H9 (cell line): Measurements from ENCODE around the gene DYNLT4. TPM values are rescaled to one million over a fixed set of nuclear protein-coding genes. Genes with fewer than 3 reads are reported as not detected.
A peak's percentile ranks its signal among the peaks of the same experiment; 100 is the strongest.

ENCODE experiments used
- DNase-seq: peaks from one replicate; pipeline ENCODE4 v3.0.0-alpha.2; 2017
- H2AFZ ChIP-seq: one replicate; pipeline ENCODE4 v1.6.1; 2013; ENCODE audit warnings: mild to moderate bottlenecking, low read length, control low read depth, moderate library complexity
- H2AK5ac ChIP-seq: 2 replicates; pipeline ENCODE4 v1.6.1; 2013; ENCODE audit warnings: low read length, control low read depth, mixed read lengths; ENCODE audit not compliant: insufficient read length
- H2BK120ac ChIP-seq: one replicate; pipeline ENCODE4 v1.6.1; 2013; ENCODE audit warnings: low read depth, mild to moderate bottlenecking, low read length, control low read depth, inconsistent platforms; ENCODE audit not compliant: poor library complexity, severe bottlenecking
- H2BK12ac ChIP-seq: 2 replicates; pipeline ENCODE4 v1.6.1; 2013; ENCODE audit warnings: low read length, control low read depth, mixed read lengths, low read depth; ENCODE audit not compliant: insufficient read length
- H2BK15ac ChIP-seq: 2 replicates; pipeline ENCODE4 v1.6.1; 2013; ENCODE audit warnings: low read depth, low read length, control low read depth
- H2BK20ac ChIP-seq: one replicate; pipeline ENCODE4 v1.6.1; 2013; ENCODE audit warnings: low read depth, mild to moderate bottlenecking, low read length, control low read depth, inconsistent platforms; ENCODE audit not compliant: poor library complexity, severe bottlenecking
- H2BK5ac ChIP-seq: 2 replicates; pipeline ENCODE4 v1.6.1; 2013; ENCODE audit warnings: low read length, control low read depth, mixed read lengths; ENCODE audit not compliant: insufficient read length
- H3K14ac ChIP-seq: 2 replicates; pipeline ENCODE4 v1.6.1; 2013; ENCODE audit warnings: low read length, control low read depth; ENCODE audit not compliant: insufficient read depth
- H3K18ac ChIP-seq: 2 replicates; pipeline ENCODE4 v1.6.1; 2013; ENCODE audit warnings: low read depth, mild to moderate bottlenecking, mixed read lengths, low read length, control low read depth; ENCODE audit not compliant: insufficient read length
- H3K23ac ChIP-seq: 2 replicates; pipeline ENCODE4 v1.6.1; 2013; ENCODE audit warnings: low read length, control low read depth, mixed read lengths, low read depth; ENCODE audit not compliant: insufficient read length
- H3K23me2 ChIP-seq: 2 replicates; pipeline ENCODE4 v1.6.1; 2013; ENCODE audit warnings: low read depth, mild to moderate bottlenecking, mixed read lengths, low read length, control low read depth; ENCODE audit not compliant: insufficient read length, poor library complexity, severe bottlenecking
- H3K27ac ChIP-seq: 2 replicates; pipeline ENCODE4 v1.5.1; 2013; ENCODE audit warnings: low read length, control low read depth, mixed read lengths, low read depth; ENCODE audit not compliant: insufficient read length
- H3K27me3 ChIP-seq: 2 replicates; pipeline ENCODE4 v1.6.1; 2013; ENCODE audit warnings: low read length, control low read depth, inconsistent platforms; ENCODE audit not compliant: insufficient read depth
- H3K4ac ChIP-seq: 2 replicates; pipeline ENCODE4 v1.6.1; 2013; ENCODE audit warnings: low read depth, mild to moderate bottlenecking, control low read depth, inconsistent platforms, low read length, moderate library complexity
- H3K4me1 ChIP-seq: 2 replicates; pipeline ENCODE4 v1.6.1; 2013; ENCODE audit warnings: low read length, control low read depth, inconsistent platforms; ENCODE audit not compliant: insufficient read depth
- H3K4me2 ChIP-seq: 2 replicates; pipeline ENCODE4 v1.6.1; 2013; ENCODE audit warnings: low read length, control low read depth, mixed read lengths; ENCODE audit not compliant: insufficient read length, insufficient read depth
- H3K56ac ChIP-seq: 2 replicates; pipeline ENCODE4 v1.6.1; 2013; ENCODE audit warnings: low read depth, mild to moderate bottlenecking, mixed read lengths, low read length, control low read depth; ENCODE audit not compliant: insufficient read length
- H3K79me1 ChIP-seq: 2 replicates; pipeline ENCODE4 v1.6.1; 2013; ENCODE audit warnings: low read depth, mild to moderate bottlenecking, moderate library complexity, low read length, control low read depth, inconsistent platforms; ENCODE audit not compliant: insufficient read depth, poor library complexity, severe bottlenecking
- H3K79me2 ChIP-seq: 2 replicates; pipeline ENCODE4 v1.6.1; 2013; ENCODE audit warnings: low read length, control low read depth, inconsistent platforms; ENCODE audit not compliant: insufficient read depth
- H3K9ac ChIP-seq: 2 replicates; pipeline ENCODE4 v1.6.1; 2013; ENCODE audit warnings: low read length, control low read depth, mixed read lengths; ENCODE audit not compliant: insufficient read length; ENCODE audit errors: extremely low read depth
- H3K9me3 ChIP-seq: one replicate; pipeline ENCODE4 v1.6.1; 2013; ENCODE audit warnings: low read depth, low read length, inconsistent platforms; ENCODE audit not compliant: control insufficient read depth
- H3T11ph ChIP-seq: one replicate; pipeline ENCODE4 v1.6.1; 2013; ENCODE audit warnings: mild to moderate bottlenecking, low read length, control low read depth, inconsistent platforms
- H4K20me1 ChIP-seq: one replicate; pipeline ENCODE4 v1.6.1; 2013; ENCODE audit not compliant: control insufficient read depth, insufficient read length, insufficient read depth
- H4K5ac ChIP-seq: 2 replicates; pipeline ENCODE4 v1.6.1; 2013; ENCODE audit warnings: low read depth, mild to moderate bottlenecking, mixed read lengths, low read length, control low read depth; ENCODE audit not compliant: insufficient read length
- H4K8ac ChIP-seq: replicated peaks from 2 replicates; pipeline ENCODE4 v1.6.1; 2013; ENCODE audit warnings: low read length, control low read depth, mixed read lengths, low read depth; ENCODE audit not compliant: insufficient read length
- H4K91ac ChIP-seq: 2 replicates; pipeline ENCODE4 v1.6.1; 2013; ENCODE audit warnings: low read depth, mild to moderate bottlenecking, moderate library complexity, mixed read lengths, low read length, control low read depth; ENCODE audit not compliant: insufficient read length
- H3K27ac Mint-ChIP-seq, 3 experiments: 2 replicates in 2 of 3; 3 replicates in 1 of 3; pipeline ENCODE4 v1.8.0; 2020 to 2021; ENCODE audit warnings: mixed read lengths in 3 of 3, mild to moderate bottlenecking in 1 of 3, moderate library complexity in 1 of 3
- H3K27me3 Mint-ChIP-seq: 2 replicates; pipeline ENCODE4 v1.8.0; 2021; ENCODE audit warnings: low read depth, mild to moderate bottlenecking, moderate library complexity, mixed read lengths
- H3K36me3 Mint-ChIP-seq, 3 experiments: 2 replicates in 2 of 3; 3 replicates in 1 of 3; pipeline ENCODE4 v1.8.0; 2020 to 2021; ENCODE audit warnings: low read depth in 3 of 3, mixed read lengths in 3 of 3; ENCODE audit not compliant: insufficient read depth in 1 of 3
- H3K4me1 Mint-ChIP-seq, 2 experiments: 2 replicates each; pipeline ENCODE4 v1.8.0; 2020; ENCODE audit warnings: mixed read lengths in 2 of 2
- H3K4me3 Mint-ChIP-seq, 2 experiments: 2 replicates in 1 of 2; 3 replicates in 1 of 2; pipeline ENCODE4 v1.8.0; 2020 to 2021; ENCODE audit warnings: mild to moderate bottlenecking in 2 of 2, mixed read lengths in 2 of 2, moderate library complexity in 1 of 2
- H3K9me3 Mint-ChIP-seq, 2 experiments: 2 replicates in 1 of 2; 3 replicates in 1 of 2; pipeline ENCODE4 v1.8.0; 2020; ENCODE audit warnings: mild to moderate bottlenecking in 2 of 2, mixed read lengths in 2 of 2, moderate library complexity in 1 of 2
- WGBS: extraction: QIAGEN DNeasy Blood & Tissue Kit; methylation state at CpG from one replicate; pipeline ENCODE4 v1.1.7; 2013; ENCODE audit warnings: missing lambda C conversion rate, low lambda C conversion rate, mixed read lengths; ENCODE audit not compliant: insufficient read length; ENCODE audit errors: extremely low coverage; 5-methylcytosine and 5-hydroxymethylcytosine counted together
- total RNA-seq: library from RNA; stranded (reverse); gene quantifications from 2 replicates; pipeline ENCODE4 v1.2.1, GENCODE V29; 2021
- TF ChIP-seq, protein P1 (sequence below): fragments of 200-600 bp; sonication (generic); conservative IDR thresholded peaks from 3 replicates; pipeline ENCODE4 v1.8.0; 2021; ENCODE audit warnings: antibody characterized with exemption, mild to moderate bottlenecking

Gene DYNLT4
- total RNA-seq, 1 experiment from 2014 or later, result not detected

- H3K4me1 ChIP-seq, result no peaks in the 10 kb centered on the region
- H3K23ac ChIP-seq, result no peak overlapping the region
- peaks cover 4% of the 10 kb centered on the region for H4K20me1 ChIP-seq
- peak overlapping the region; percentile 81 to 95 for H3K4me3 Mint-ChIP-seq
- DNase-seq, result no peak
- H2BK120ac ChIP-seq, result no peak overlapping the region
- H3K56ac ChIP-seq, result no peak overlapping the region
- no peaks in the 10 kb centered on the region for H3K9me3 ChIP-seq
- peak overlapping the region; percentile 99 for H3K4me2 ChIP-seq
- no peak overlapping the region for H4K8ac ChIP-seq
- no peak overlapping the region for H3T11ph ChIP-seq
- H3K36me3 Mint-ChIP-seq, result peaks cover 33 to 60% (median 51%) of the 10 kb centered on the region in 3 experiments
- no peak overlapping the region for H4K5ac ChIP-seq
- H2BK12ac ChIP-seq, result no peak overlapping the region
- H3K27me3 ChIP-seq, result no peaks in the 10 kb centered on the region
- H2BK5ac ChIP-seq, result no peak overlapping the region
- no peak overlapping the region for H3K4ac ChIP-seq
- no peak overlapping the region for H2AK5ac ChIP-seq
- H3K9ac ChIP-seq, result peak overlapping the region; percentile 98
- peak overlapping the region; percentile 63; the same call in 1 of the 2 replicates for H3K14ac ChIP-seq
- H3K23me2 ChIP-seq, result peaks cover 11% of the 10 kb centered on the region
- peak overlapping the region; percentile 91 to 97 (median 94); a peak in 6 of 7 replicates for H3K27ac Mint-ChIP-seq
- TF ChIP-seq, protein P1, sequence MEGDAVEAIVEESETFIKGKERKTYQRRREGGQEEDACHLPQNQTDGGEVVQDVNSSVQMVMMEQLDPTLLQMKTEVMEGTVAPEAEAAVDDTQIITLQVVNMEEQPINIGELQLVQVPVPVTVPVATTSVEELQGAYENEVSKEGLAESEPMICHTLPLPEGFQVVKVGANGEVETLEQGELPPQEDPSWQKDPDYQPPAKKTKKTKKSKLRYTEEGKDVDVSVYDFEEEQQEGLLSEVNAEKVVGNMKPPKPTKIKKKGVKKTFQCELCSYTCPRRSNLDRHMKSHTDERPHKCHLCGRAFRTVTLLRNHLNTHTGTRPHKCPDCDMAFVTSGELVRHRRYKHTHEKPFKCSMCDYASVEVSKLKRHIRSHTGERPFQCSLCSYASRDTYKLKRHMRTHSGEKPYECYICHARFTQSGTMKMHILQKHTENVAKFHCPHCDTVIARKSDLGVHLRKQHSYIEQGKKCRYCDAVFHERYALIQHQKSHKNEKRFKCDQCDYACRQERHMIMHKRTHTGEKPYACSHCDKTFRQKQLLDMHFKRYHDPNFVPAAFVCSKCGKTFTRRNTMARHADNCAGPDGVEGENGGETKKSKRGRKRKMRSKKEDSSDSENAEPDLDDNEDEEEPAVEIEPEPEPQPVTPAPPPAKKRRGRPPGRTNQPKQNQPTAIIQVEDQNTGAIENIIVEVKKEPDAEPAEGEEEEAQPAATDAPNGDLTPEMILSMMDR, result no peak
- H4K91ac ChIP-seq, result no peak overlapping the region
- H3K9me3 Mint-ChIP-seq, result 0 out of 5 replicates have a peak, but pooled peaks cover 0 to 4% of the 10 kb centered on the region in 2 experiments
- H3K18ac ChIP-seq, result no peak overlapping the region
- no peak overlapping the region for H3K27ac ChIP-seq
- H3K4me1 Mint-ChIP-seq, result peaks cover 18 to 22% of the 10 kb centered on the region in 2 experiments
- H2BK20ac ChIP-seq, result no peak overlapping the region
- H3K79me2 ChIP-seq, result peaks cover 17% of the 10 kb centered on the region; the same call in 1 of the 2 replicates
- H3K27me3 Mint-ChIP-seq, result no peaks in the 10 kb centered on the region
- no peak overlapping the region for H2BK15ac ChIP-seq
- H2AFZ ChIP-seq, result no peak overlapping the region
- H3K79me1 ChIP-seq, result peaks cover 2% of the 10 kb centered on the region
- no CpG with 5 or more reads among the region's 12 CpGs for WGBS
Measured at GRCh38 chr1:44776730-44777068, 30.5 kb downstream of the DYNLT4 start.
